ENCODE data around the gene DESI1. TPM values are rescaled to one million over a fixed set of nuclear protein-coding genes. Genes with fewer than 3 reads are reported as not detected.
"Not testable (repeated sequence)": the region's sequence is repeated elsewhere in the genome, so short reads cannot be mapped to it uniquely, and the experiment has no call there.

Gene DESI1
- polyA plus RNA-seq, 3 donors: 7.0 to 19.6 (median 16.8) TPM

GRCh38 chr22:41596776-41597634 is 23.8 kb downstream of the DESI1 start:
- no peak overlapping the region for H3K27ac ChIP-seq (ENCODE audit: low read depth, low read length)
- WGBS, 3 donors: 36 to 56% (median 49%) methylated on average over 13 of the region's 13 CpGs

GRCh38 chr22:41595703-41596102 is 25.1 kb downstream of the DESI1 start:
- H3K27ac ChIP-seq (ENCODE audit: low read depth, low read length): no peak overlapping the region
- WGBS, 3 donors: 86 to 92% (median 89%) methylated on average over 5 of the region's 5 CpGs

DNA sequence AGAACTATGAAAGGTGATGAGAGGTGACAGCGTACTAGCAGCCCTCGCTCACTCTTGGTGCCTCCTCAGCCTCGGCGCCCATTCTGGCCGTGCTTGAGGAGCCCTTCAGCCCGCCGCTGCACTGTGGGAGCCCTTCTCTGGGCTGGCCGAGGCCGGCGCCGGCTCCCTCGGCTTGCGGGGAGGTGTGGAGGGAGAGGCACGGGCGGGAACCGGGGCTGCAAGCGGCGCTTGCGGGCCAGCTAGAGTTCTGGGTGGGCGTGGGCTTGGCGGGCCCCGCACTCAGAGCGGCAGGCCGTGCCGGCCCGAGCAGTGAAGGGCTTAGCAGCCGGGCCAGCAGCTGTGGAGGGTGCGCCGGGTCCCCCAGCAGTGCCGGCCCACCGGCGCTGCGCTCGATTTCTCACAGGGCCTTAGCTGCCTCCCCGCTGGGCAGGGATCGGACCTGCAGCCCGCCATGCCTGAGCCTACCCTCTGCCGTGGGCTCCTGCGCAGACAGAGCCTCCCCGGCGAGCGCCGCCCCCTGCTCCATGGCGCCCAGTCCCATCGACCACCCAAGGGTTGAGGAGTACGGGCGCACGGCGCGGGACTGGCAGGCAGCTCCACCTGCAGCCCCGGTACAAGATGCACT is 27.4 kb downstream of the DESI1 start:
- H3K27ac ChIP-seq (ENCODE audit: low read depth, low read length): not testable (repeated sequence)
- WGBS, 3 donors: 94 to 96% (median 96%) methylated on average over 46 to 51 of the region's 51 CpGs

DNA sequence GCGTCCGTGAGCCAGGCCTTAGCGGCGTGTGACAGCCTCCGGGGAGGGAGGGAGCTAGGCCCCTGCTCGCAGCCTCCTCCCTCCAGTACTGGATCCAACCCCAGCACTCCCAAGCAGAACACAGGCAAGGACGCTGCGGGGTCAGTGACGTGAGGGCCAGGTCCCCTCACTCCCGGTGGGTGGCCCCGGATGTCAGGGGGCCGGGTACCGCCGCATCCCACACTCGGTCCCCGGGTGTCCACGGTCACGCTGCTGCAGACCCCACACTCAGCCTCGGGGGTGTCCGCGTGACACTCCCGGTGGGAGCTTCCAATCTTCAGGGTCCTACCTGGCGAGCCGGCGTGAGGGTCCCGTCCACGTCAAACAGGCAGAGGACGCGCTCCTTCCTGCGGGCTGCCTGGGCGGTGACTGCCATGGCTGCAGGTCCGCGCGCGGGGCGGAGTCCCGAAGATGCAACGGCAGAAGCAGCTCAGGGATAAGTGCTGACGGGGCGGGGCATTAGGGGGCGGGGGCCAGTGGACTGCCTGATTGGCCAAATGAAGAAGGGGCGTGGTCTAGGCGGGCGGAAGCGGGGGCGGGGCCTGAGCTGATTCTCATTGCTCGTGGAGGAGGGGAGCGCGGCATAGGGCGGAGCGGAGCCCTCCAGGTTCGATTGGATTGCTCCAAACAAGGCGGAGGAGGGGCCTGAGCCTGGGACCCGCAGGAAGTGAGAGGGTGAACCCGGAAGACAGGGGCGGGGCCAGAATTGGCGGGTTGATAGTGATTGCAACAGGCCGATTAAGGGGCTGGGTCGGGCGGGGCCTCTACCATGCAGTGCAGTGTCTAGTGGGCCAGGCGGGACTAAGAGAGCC is 31.2 kb downstream of the DESI1 start, which contains the start of gene PMM1:
TSS of gene PMM1 (minus strand) at position 450 of the 851 bp plus-strand sequence. CDS start at position 415, 35 bp downstream.
- 0 to 1% (median 1%) methylated on average over 59 to 61 of the region's 61 CpGs for WGBS, 3 donors
- H3K27ac ChIP-seq (ENCODE audit: low read depth, low read length): no peak within 1 kb of the TSS

GRCh38 chr22:41587347-41587723 is 33.5 kb downstream of the DESI1 start:
- H3K27ac ChIP-seq (ENCODE audit: low read depth, low read length): no peak overlapping the region
- WGBS, 3 donors: 50 to 95% (median 88%) methylated on average over 7 of the region's 7 CpGs

- H3K27ac ChIP-seq (ENCODE audit: low read depth, low read length): no peak overlapping the region
Measured at GRCh38 chr22:41585898-41586297, 34.9 kb downstream of the DESI1 start.

DNA sequence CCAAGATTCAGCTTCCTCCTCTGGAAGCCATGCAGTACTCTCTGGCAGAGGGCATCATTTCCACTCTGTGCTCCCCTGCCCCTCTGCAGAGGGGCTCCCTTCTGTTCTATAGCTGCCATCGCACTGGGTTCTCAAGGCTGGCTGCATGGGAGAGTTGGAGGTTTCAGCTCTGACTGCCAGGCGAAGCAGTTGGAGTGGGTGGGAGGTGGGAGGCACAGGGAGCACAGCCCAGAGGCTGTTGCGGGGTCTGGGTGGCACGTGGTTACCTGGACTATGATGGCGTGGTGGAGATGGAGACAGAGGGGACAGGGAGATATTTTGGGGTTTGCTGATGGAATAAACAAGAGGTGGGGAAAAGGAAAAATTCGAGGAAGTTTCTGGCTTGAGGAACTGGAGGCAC is 36.0 kb downstream of the DESI1 start:
- WGBS, 3 donors: 89 to 95% (median 90%) methylated on average over 6 of the region's 6 CpGs
- H3K27ac ChIP-seq (ENCODE audit: low read depth, low read length): no peak overlapping the region

More at GRCh38 chr22:41585898-41586297, 34.9 kb downstream of the DESI1 start:
- 93 to 98% (median 97%) methylated on average over 7 of the region's 7 CpGs for WGBS, 3 donors

- no peak overlapping the region for H3K27ac ChIP-seq (ENCODE audit: low read depth, low read length)
- 81 to 91% (median 81%) methylated on average over 8 of the region's 8 CpGs for WGBS, 3 donors
Measured at GRCh38 chr22:41582694-41583093, 38.1 kb downstream of the DESI1 start.

DNA sequence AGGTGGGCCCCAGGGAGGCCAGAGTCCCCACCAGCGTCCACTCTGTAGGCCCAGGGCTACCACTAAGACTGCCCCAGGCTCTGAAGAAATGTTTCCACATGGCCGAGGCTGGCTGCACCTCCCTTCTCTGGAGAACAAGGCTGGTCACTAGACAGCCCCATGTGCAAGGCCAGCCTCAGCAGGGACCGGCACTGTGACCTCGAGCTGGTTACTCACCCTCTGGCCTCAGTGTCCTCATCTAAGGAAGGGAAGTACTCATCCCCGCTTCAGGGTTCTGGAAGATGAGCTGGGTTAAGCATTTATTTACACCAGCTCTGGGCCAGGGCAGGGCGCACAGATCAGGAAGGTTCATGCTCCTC is 40.9 kb downstream of the DESI1 start:
- no peak overlapping the region for H3K27ac ChIP-seq (ENCODE audit: low read depth, low read length)
- 88 to 92% (median 92%) methylated on average over 6 of the region's 6 CpGs for WGBS, 3 donors

- no peak overlapping the region for H3K27ac ChIP-seq (ENCODE audit: low read depth, low read length)
- 94 to 96% (median 96%) methylated on average over 12 of the region's 12 CpGs for WGBS, 3 donors
Measured at GRCh38 chr22:41579297-41579996, 41.4 kb downstream of the DESI1 start.

GRCh38 chr22:41578818-41579217 is 42.0 kb downstream of the DESI1 start:
- 92 to 94% (median 94%) methylated on average over 9 of the region's 9 CpGs for WGBS, 3 donors
- H3K27ac ChIP-seq (ENCODE audit: low read depth, low read length): no peak overlapping the region

GRCh38 chr22:41578114-41578513 is 42.7 kb downstream of the DESI1 start:
- WGBS, 3 donors: 92 to 94% (median 92%) methylated on average over 8 of the region's 8 CpGs
- no peak overlapping the region for H3K27ac ChIP-seq (ENCODE audit: low read depth, low read length)

DNA sequence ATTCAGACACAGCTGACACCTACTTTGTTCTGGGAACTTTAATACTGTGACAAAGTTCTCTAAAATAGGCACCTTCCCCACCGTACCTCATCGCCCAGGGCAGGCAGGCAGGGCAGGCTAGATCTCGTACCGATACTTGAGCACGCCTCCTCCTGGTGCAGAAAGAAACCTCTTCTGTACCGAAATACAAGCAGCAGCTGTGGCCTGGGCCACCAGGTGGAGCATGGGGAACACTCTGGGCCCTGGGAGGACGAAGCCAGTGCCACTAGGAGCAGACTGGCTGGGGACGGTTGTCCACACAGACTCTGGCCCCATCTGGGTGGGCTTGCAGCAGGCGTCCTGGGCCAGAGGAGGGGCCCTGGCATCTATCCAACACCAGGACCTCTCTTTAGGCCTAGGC is 44.0 kb downstream of the DESI1 start:
- WGBS, 3 donors: 74 to 81% (median 78%) methylated on average over 9 of the region's 9 CpGs
- H3K27ac ChIP-seq (ENCODE audit: low read depth, low read length): no peak overlapping the region

- 82 to 90% (median 85%) methylated on average over 15 of the region's 15 CpGs for WGBS, 3 donors
- no peak overlapping the region for H3K27ac ChIP-seq (ENCODE audit: low read depth, low read length)
Measured at GRCh38 chr22:41575533-41575932, 45.3 kb downstream of the DESI1 start.

GRCh38 chr22:41574847-41575381 is 45.9 kb downstream of the DESI1 start:
- WGBS, 3 donors: 63 to 73% (median 70%) methylated on average over 24 to 26 of the region's 26 CpGs
- no peak overlapping the region for H3K27ac ChIP-seq (ENCODE audit: low read depth, low read length)

GRCh38 chr22:41573677-41574076 is 47.2 kb downstream of the DESI1 start:
- 91 to 95% (median 93%) methylated on average over 11 of the region's 11 CpGs for WGBS, 3 donors
- no peak overlapping the region for H3K27ac ChIP-seq (ENCODE audit: low read depth, low read length)

DNA sequence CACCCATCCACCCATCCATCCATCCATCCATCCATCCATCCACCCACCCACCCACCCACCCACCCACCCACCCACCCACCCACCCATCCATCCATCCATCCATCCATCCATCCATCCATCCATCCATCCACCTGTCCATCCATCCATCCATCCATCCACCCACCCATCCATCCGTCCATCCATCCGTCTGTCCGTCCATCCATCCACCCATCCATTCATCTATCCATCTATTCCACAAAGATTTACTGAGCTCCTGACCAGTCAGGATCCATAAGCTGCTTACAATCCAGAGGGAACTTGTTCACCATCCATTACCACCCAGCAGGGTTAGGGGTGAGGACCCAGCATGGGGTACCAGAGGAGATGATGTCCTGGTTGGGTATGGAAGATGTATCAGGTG is 48.5 kb downstream of the DESI1 start:
- H3K27ac ChIP-seq (ENCODE audit: low read depth, low read length): not testable (repeated sequence)
- WGBS, 3 donors: 94 to 100% (median 96%) methylated on average over 3 of the region's 3 CpGs

- no peak overlapping the region for H3K27ac ChIP-seq (ENCODE audit: low read depth, low read length)
- 92 to 97% (median 95%) methylated on average over 10 to 14 of the region's 14 CpGs for WGBS, 3 donors
Measured at GRCh38 chr22:41571786-41572185, 49.1 kb downstream of the DESI1 start.
